SK-N-SH (cell line): Measurements from ENCODE around the gene IL6R. TPM values are rescaled to one million over a fixed set of nuclear protein-coding genes. Genes with fewer than 3 reads are reported as not detected.

Experiments
- CTCF ChIA-PET: fragments of 300-600, 350-600 bp; formaldehyde crosslinking; extraction: SDS; loops from one replicate; lab custom pipeline; 2021; lab: Yijun Ruan, JAX
- POLR2A ChIA-PET: fragments of 350-600 bp; sonication (Branson Sonifier 250); formaldehyde crosslinking; extraction: SDS; loops from one replicate; lab custom pipeline; 2020; ENCODE audit warnings: antibody characterized with exemption, inconsistent platforms; lab: Yijun Ruan, JAX
- DNase-seq: peaks from one replicate; pipeline ENCODE4 v3.0.0; 2012
- H2AFZ ChIP-seq: fragments of 200-600 bp; sonication (generic); 2 replicates; pipeline ENCODE4 v1.8.1; 2016; ENCODE audit warnings: antibody characterized with exemption, mild to moderate bottlenecking, low read depth
- H3F3A ChIP-seq: fragments of 200-600 bp; sonication (generic); replicated peaks from 2 replicates; pipeline ENCODE3; 2016; ENCODE audit warnings: antibody characterized with exemption, mild to moderate bottlenecking; ENCODE audit not compliant: insufficient read depth
- H3K27ac ChIP-seq, 2 experiments: fragments of 200-500 bp in 1 of 2; fragments of 200-600 bp in 1 of 2; sonication (Bioruptor generic) in 1 of 2; sonication (generic), shearing (Covaris generic) in 1 of 2; 2 replicates each; pipeline versions ENCODE4 v1.5.1 to v1.6.1; 2014 to 2016; ENCODE audit warnings: low read depth in 2 of 2, inconsistent platforms in 1 of 2, low read length in 1 of 2, mild to moderate bottlenecking in 1 of 2, mixed read lengths in 1 of 2
- H3K27me3 ChIP-seq: fragments of 200-600 bp; sonication (generic), shearing (Covaris generic); 2 replicates; pipeline ENCODE4 v1.6.1; 2016; ENCODE audit warnings: mixed run types; ENCODE audit not compliant: insufficient read depth
- H3K36me3 ChIP-seq, 2 experiments: fragments of 200-500 bp in 1 of 2; fragments of 200-600 bp in 1 of 2; sonication (Bioruptor generic) in 1 of 2; sonication (generic) in 1 of 2; replicated peaks in 1 of 2; 2 replicates each; pipeline versions ENCODE3 to v1.5.1; 2014 to 2016; ENCODE audit warnings: low read length in 1 of 2, mild to moderate bottlenecking in 1 of 2; ENCODE audit not compliant: insufficient read depth in 2 of 2, control insufficient read depth in 1 of 2
- H3K4me1 ChIP-seq, 2 experiments: fragments of 200-500 bp in 1 of 2; fragments of 200-600 bp in 1 of 2; sonication (Bioruptor generic) in 1 of 2; sonication (generic), shearing (Covaris generic) in 1 of 2; 2 replicates each; pipeline versions ENCODE4 v1.5.1 to v1.6.1; 2014 to 2016; ENCODE audit warnings: low read depth in 1 of 2, low read length in 1 of 2, mixed run types in 1 of 2; ENCODE audit not compliant: insufficient read depth in 2 of 2, control insufficient read depth in 1 of 2
- H3K4me2 ChIP-seq: fragments of 200-600 bp; sonication (generic), shearing (Covaris generic); 2 replicates; pipeline ENCODE4 v1.6.1; 2017; ENCODE audit warnings: mixed run types
- H3K4me3 ChIP-seq, 2 experiments: fragments of 200-500 bp in 1 of 2; fragments of 200-600 bp in 1 of 2; sonication (Bioruptor generic) in 1 of 2; sonication (generic), shearing (Covaris generic) in 1 of 2; 2 replicates each; pipeline versions ENCODE4 v1.5.1 to v1.8.1; 2014 to 2016; ENCODE audit warnings: low read depth in 2 of 2, inconsistent platforms in 1 of 2, low read length in 1 of 2, mild to moderate bottlenecking in 1 of 2, mixed read lengths in 1 of 2, moderate library complexity in 1 of 2
- H3K79me2 ChIP-seq: fragments of 200-600 bp; sonication (generic); 2 replicates; pipeline ENCODE4 v1.8.1; 2017; ENCODE audit warnings: mild to moderate bottlenecking; ENCODE audit not compliant: insufficient read depth
- H3K9ac ChIP-seq: fragments of 200-600 bp; sonication (generic); 2 replicates; pipeline ENCODE4 v1.6.1; 2017; ENCODE audit warnings: mixed run types
- H3K9me2 ChIP-seq: fragments of 200-600 bp; sonication (generic); 2 replicates; pipeline ENCODE4 v1.6.1; 2017; ENCODE audit warnings: mixed run types
- H3K9me3 ChIP-seq: fragments of 200-600 bp; sonication (generic); 2 replicates; pipeline ENCODE4 v1.6.1; 2017; ENCODE audit warnings: mixed run types, mild to moderate bottlenecking, moderate library complexity
- H4K20me1 ChIP-seq: fragments of 200-600 bp; sonication (generic); 2 replicates; pipeline ENCODE4 v1.6.1; 2017; ENCODE audit warnings: mild to moderate bottlenecking, mixed run types; ENCODE audit not compliant: insufficient read depth
- ELF1 ChIP-seq: IDR thresholded peaks from 2 replicates; pipeline ENCODE4 v1.4.0; 2012
- EP300 ChIP-seq, 2 experiments: IDR thresholded peaks; 2 replicates each; pipeline versions ENCODE4 v1.4.0 to v1.6.1; 2012; ENCODE audit warnings: borderline replicate concordance in 1 of 2, low read depth in 1 of 2, low read length in 1 of 2
- FOXJ3 ChIP-seq: sonication (generic); formaldehyde crosslinking; IDR thresholded peaks from 2 replicates; pipeline ENCODE4 v1.5.1; 2020; ENCODE audit warnings: mild to moderate bottlenecking, missing genetic modification reagents
- FOXM1 ChIP-seq: IDR thresholded peaks from 2 replicates; pipeline ENCODE4 v1.4.0; 2012; ENCODE audit warnings: low read depth, mild to moderate bottlenecking
- IRF3 ChIP-seq: fragments of 150-350 bp; IDR thresholded peaks from 2 replicates; pipeline ENCODE4 v1.6.1; 2016; ENCODE audit warnings: mild to moderate bottlenecking, low read depth, low read length
- NFIC ChIP-seq: IDR thresholded peaks from 2 replicates; pipeline ENCODE4 v1.4.0; 2012; ENCODE audit warnings: borderline replicate concordance
- NRF1 ChIP-seq: IDR thresholded peaks from 2 replicates; pipeline ENCODE4 v1.6.1; 2012; ENCODE audit warnings: low read depth, mild to moderate bottlenecking, low read length
- PBX3 ChIP-seq: IDR thresholded peaks from 2 replicates; pipeline ENCODE4; 2012
- RAD21 ChIP-seq: IDR thresholded peaks from 2 replicates; pipeline ENCODE4 v1.6.1; 2012; ENCODE audit warnings: mild to moderate bottlenecking, low read length
- RCOR1 ChIP-seq: fragments of 150-350 bp; IDR thresholded peaks from 2 replicates; pipeline ENCODE4 v1.6.1; 2017; ENCODE audit warnings: antibody characterized with exemption, low read length
- SIN3A ChIP-seq: IDR thresholded peaks from 2 replicates; pipeline ENCODE4 v1.6.1; 2012; ENCODE audit warnings: low read depth, mild to moderate bottlenecking, low read length, moderate library complexity, borderline replicate concordance
- SMC3 ChIP-seq: IDR thresholded peaks from 2 replicates; pipeline ENCODE4 v1.6.1; 2012; ENCODE audit warnings: low read depth, low read length, improper control_type of control experiment
- TCF12 ChIP-seq: IDR thresholded peaks from 2 replicates; pipeline ENCODE4 v1.4.0; 2012
- WGBS: methylation state at CpG from one replicate; pipeline ENCODE4 v1.1.6; 2017; ENCODE audit warnings: low lambda C conversion rate; 5-methylcytosine and 5-hydroxymethylcytosine counted together
- polyA plus RNA-seq, 3 experiments: library from polyadenylated mRNA; depleted of rRNA; stranded (reverse); fragments of >200 nt; gene quantifications; 2 replicates each; pipeline ENCODE4 v1.2.3, GENCODE V29; 2012

IL6R gene
- polyA plus RNA-seq, 1 of the 3 experiments (the other 2 are of a cell fraction), result 2.8 TPM

- peak overlapping the region; percentile 38; the same call in 1 of the 2 replicates for H2AFZ ChIP-seq
- no peaks in the 10 kb centered on the region for H3K27me3 ChIP-seq
- H3K9ac ChIP-seq, result no peak overlapping the region
- H4K20me1 ChIP-seq, result no peaks in the 10 kb centered on the region
- H3K9me3 ChIP-seq, result no peaks in the 10 kb centered on the region
- CTCF ChIA-PET, result interaction anchor here (1.2 kb wide), 1 partner anchor 26 kb away, joined by 5 read pairs; no protein-coding TSS in a partner anchor
- no peak overlapping the region for H3K27ac ChIP-seq
- H3K79me2 ChIP-seq, result no peaks in the 10 kb centered on the region
- 0 out of 4 replicates have a peak, but pooled peaks cover 0 to 6% of the 10 kb centered on the region in 2 experiments for H3K4me1 ChIP-seq
- DNase-seq, result no peak
- no peaks in the 10 kb centered on the region for H3K9me2 ChIP-seq
- no peak overlapping the region for H3K4me3 ChIP-seq
- POLR2A ChIA-PET, result no interaction called here
- H3K4me2 ChIP-seq, result no peak overlapping the region
- H3K36me3 ChIP-seq, result no peaks in the 10 kb centered on the region
- no peak for TF ChIP-seq NRF1
- TF ChIP-seq ELF1, result no peak
- TF ChIP-seq FOXJ3, result no peak
- no peak for TF ChIP-seq TCF12
- TF ChIP-seq PBX3, result no peak
- H3F3A ChIP-seq, result no peaks in the 10 kb centered on the region
- 69% methylated on average over 5 of the region's 5 CpGs for WGBS
Measured at GRCh38 chr1:154453574-154454352, 48.6 kb downstream of the IL6R start.

GRCh38 chr1:154454386-154455120, 49.4 kb downstream of the IL6R start:
- Histone ChIP-seq H3F3A (peaks cover 4% of the 10 kb centered on the region), H3K9ac (no peak overlapping the region), H3K9me2 (no peaks in the 10 kb centered on the region), H3K4me1 (peaks cover 2 to 6% of the 10 kb centered on the region in 2 experiments; a peak in 1 of 4 replicates), H3K9me3 (no peaks in the 10 kb centered on the region), H4K20me1 (no peaks in the 10 kb centered on the region), H3K4me2 (no peak overlapping the region), H3K36me3 (no peaks in the 10 kb centered on the region), H3K4me3 (no peak overlapping the region), H3K27ac (no peak overlapping the region), H2AFZ (no peak overlapping the region), H3K27me3 (no peaks in the 10 kb centered on the region), H3K79me2 (no peaks in the 10 kb centered on the region)
- 86% methylated on average over 5 of the region's 5 CpGs for WGBS
- POLR2A ChIA-PET, result no interaction called here
- DNase-seq, result no peak
- CTCF ChIA-PET, result interaction anchor here (1.2 kb wide), 1 partner anchor 26 kb away, joined by 5 read pairs; no protein-coding TSS in a partner anchor
- no peak for TF ChIP-seq EP300 (IDR thresholded peaks at IDR 0.05; ENCODE audit: borderline replicate concordance in 1 of 2, low read depth in 1 of 2, low read length in 1 of 2)
- TF ChIP-seq FOXJ3, result no peak
- TF ChIP-seq SMC3, result no peak
- TF ChIP-seq RCOR1, result no peak
- no peak for TF ChIP-seq SIN3A
- no peak for TF ChIP-seq NFIC
- TF ChIP-seq NRF1, result no peak
- TF ChIP-seq FOXM1, result no peak
- TF ChIP-seq RAD21, result no peak
- no peak for TF ChIP-seq ELF1
- no peak for TF ChIP-seq IRF3
